Caco-2 (cell line): ENCODE results near the gene C3. TPM values are rescaled to one million over a fixed set of nuclear protein-coding genes. Genes with fewer than 3 reads are reported as not detected.

Experiments
- BruUV-seq: library from RNA; stranded (reverse); fragments of 400-500 nt; replicated peaks from 2 replicates; lab custom pipeline; 2021; lab: Mats Ljungman, UMichigan
- CTCF ChIA-PET: fragments of 300-600 bp; sonication (Branson Sonifier 250); formaldehyde crosslinking; loops from one replicate; lab custom pipeline; 2022; ENCODE audit warnings: antibody characterized with exemption; lab: Charles Lee
- POLR2A ChIA-PET: fragments of 300-600 bp; sonication (Branson Sonifier 250); formaldehyde crosslinking; loops from one replicate; lab custom pipeline; 2022; ENCODE audit warnings: antibody characterized with exemption; lab: Charles Lee
- DNase-seq, 2 experiments: peaks; one replicate each; pipeline versions ENCODE4 v3.0.0 to v3.0.0-alpha.2; 2020 to 2022
- H3K27me3 ChIP-seq: replicated peaks from 2 replicates; pipeline ENCODE4 v1.6.0; 2011; ENCODE audit warnings: low read length; ENCODE audit not compliant: control insufficient read depth, insufficient read depth
- H3K36me3 ChIP-seq: 2 replicates; pipeline ENCODE4 v1.5.1; 2011; ENCODE audit warnings: low read length; ENCODE audit not compliant: control insufficient read depth, insufficient read depth
- H3K4me1 ChIP-seq: fragments of 250-450 bp; sonication (Bioruptor Pico); 2 replicates; pipeline ENCODE4 v1.5.1; 2020; ENCODE audit warnings: mild to moderate bottlenecking
- H3K4me3 ChIP-seq: 2 replicates; pipeline ENCODE4 v1.5.1; 2011; ENCODE audit warnings: low read depth, mild to moderate bottlenecking, control low read depth, low read length
- H3K9me3 ChIP-seq: fragments of 250-450 bp; sonication (Bioruptor Pico); 2 replicates; pipeline ENCODE4 v1.5.1; 2020; ENCODE audit warnings: mild to moderate bottlenecking, moderate library complexity
- H3K27ac Mint-ChIP-seq: one replicate; pipeline ENCODE4 v1.8.0; 2022; ENCODE audit warnings: mixed read lengths; ENCODE audit not compliant: unreplicated experiment
- H3K27me3 Mint-ChIP-seq: one replicate; pipeline ENCODE4 v1.8.0; 2022; ENCODE audit warnings: mixed read lengths; ENCODE audit not compliant: insufficient read depth, unreplicated experiment
- H3K36me3 Mint-ChIP-seq: one replicate; pipeline ENCODE4 v1.8.0; 2022; ENCODE audit warnings: mild to moderate bottlenecking, mixed read lengths; ENCODE audit not compliant: insufficient read depth, unreplicated experiment
- H3K4me1 Mint-ChIP-seq: one replicate; pipeline ENCODE4 v1.8.0; 2022; ENCODE audit warnings: low read depth, mixed read lengths; ENCODE audit not compliant: unreplicated experiment
- H3K4me3 Mint-ChIP-seq: one replicate; pipeline ENCODE4 v1.8.0; 2022; ENCODE audit warnings: mild to moderate bottlenecking, moderate library complexity, mixed read lengths; ENCODE audit not compliant: unreplicated experiment
- H3K9me3 Mint-ChIP-seq: one replicate; pipeline ENCODE4 v1.8.0; 2022; ENCODE audit warnings: mixed read lengths; ENCODE audit not compliant: unreplicated experiment
- CTCF ChIP-seq, 2 experiments: fragments of 200-600 bp in 1 of 2; IDR thresholded peaks; 1 replicate in 1 of 2; 2 replicates in 1 of 2; pipeline versions ENCODE4 v1.5.1 to v1.8.0; 2011 to 2022; ENCODE audit warnings: antibody characterized with exemption in 1 of 2, control low read depth in 1 of 2, inconsistent platforms in 1 of 2, low read depth in 1 of 2, low read length in 1 of 2, mild to moderate bottlenecking in 1 of 2, moderate library complexity in 1 of 2; ENCODE audit not compliant: insufficient read depth in 1 of 2, severe bottlenecking in 1 of 2, unreplicated experiment in 1 of 2
- intact Hi-C: fragments of 100-400 bp; cut with micrococcal nuclease; formaldehyde crosslinking; loops from one replicate; pipeline ENCODE4 v1.10.0; 2022; ENCODE audit not compliant: unreplicated experiment
- total RNA-seq: library from RNA; stranded (reverse); gene quantifications from 2 replicates; pipeline ENCODE4 v1.2.3, GENCODE V29; 2022

Gene C3
- total RNA-seq, 1 experiment from 2014 or later: 21.7 TPM

GRCh38 chr19:6743066-6743465, 22.6 kb upstream of the C3 start:
- Mint-ChIP-seq H3K36me3 (peaks cover 83% of the 10 kb centered on the region), H3K4me1 (peaks cover 19% of the 10 kb centered on the region), H3K9me3 (no peaks in the 10 kb centered on the region), H3K4me3 (no peak overlapping the region), H3K27ac (peak overlapping the region; percentile 22), H3K27me3 (no peaks in the 10 kb centered on the region)
- H3K36me3 ChIP-seq: peaks cover 10% of the 10 kb centered on the region
- ChIA-PET POLR2A (no interaction called here), CTCF (no interaction called here)
- BruUV-seq: no TSS peak
- no peak for DNase-seq
- H3K27me3 ChIP-seq: no peaks in the 10 kb centered on the region
- no peaks in the 10 kb centered on the region for H3K9me3 ChIP-seq
- no peak overlapping the region for H3K4me3 ChIP-seq
- H3K4me1 ChIP-seq: peaks cover 17% of the 10 kb centered on the region
- intact Hi-C loops: no loop called here
- no peak for TF ChIP-seq CTCF (IDR thresholded peaks at IDR 0.05; ENCODE audit: insufficient read depth in 1 of 2, low read depth in 1 of 2, low read length in 1 of 2, severe bottlenecking in 1 of 2, unreplicated experiment in 1 of 2)

GRCh38 chr19:6740589-6741343, 20.3 kb upstream of the C3 start:
- DNase-seq: peak; percentile 72 to 84
- peak overlapping the region; percentile 95 for H3K4me3 ChIP-seq
- H3K9me3 ChIP-seq: no peaks in the 10 kb centered on the region
- no peaks in the 10 kb centered on the region for H3K27me3 ChIP-seq
- ChIA-PET POLR2A (interaction anchor here (0.6 kb wide), 2 partner anchors 27 to 48 kb away, joined by 3 to 4 read pairs; partner anchors contain the start of gene SH2D3A), CTCF (interaction anchor here (1.1 kb wide), 1 partner anchor 12 kb away, joined by 3 read pairs; no protein-coding TSS in a partner anchor)
- peaks cover 10% of the 10 kb centered on the region for H3K36me3 ChIP-seq
- H3K27ac Mint-ChIP-seq: peak overlapping the region; percentile 99
- TF ChIP-seq CTCF (IDR thresholded peaks at IDR 0.05; ENCODE audit: insufficient read depth in 1 of 2, low read depth in 1 of 2, low read length in 1 of 2, severe bottlenecking in 1 of 2, unreplicated experiment in 1 of 2): no peak
- intact Hi-C loops: no loop called here
- H3K27me3 Mint-ChIP-seq: no peaks in the 10 kb centered on the region
- peaks cover 85% of the 10 kb centered on the region for H3K36me3 Mint-ChIP-seq
- peak overlapping the region; percentile 78 for H3K4me3 Mint-ChIP-seq
- H3K4me1 Mint-ChIP-seq: peaks cover 26% of the 10 kb centered on the region
- H3K4me1 ChIP-seq: peaks cover 20% of the 10 kb centered on the region
- no peaks in the 10 kb centered on the region for H3K9me3 Mint-ChIP-seq
- no TSS peak for BruUV-seq

GRCh38 chr19:6739883-6740588, 19.6 kb upstream of the C3 start:
- peak overlapping the region; percentile 99 for H3K27ac Mint-ChIP-seq

More at GRCh38 chr19:6739883-6740588, 19.6 kb upstream of the C3 start:
- peak overlapping the region; percentile 95 for H3K4me3 ChIP-seq
- H3K27me3 Mint-ChIP-seq: no peaks in the 10 kb centered on the region
- intact Hi-C loops: no loop called here
- H3K4me3 Mint-ChIP-seq: peak overlapping the region; percentile 78
- no peaks in the 10 kb centered on the region for H3K9me3 ChIP-seq
- POLR2A ChIA-PET: interaction anchor here (0.6 to 1.0 kb wide), 2 partner anchors 13 to 49 kb away, joined by 4 to 11 read pairs; no protein-coding TSS in a partner anchor
- H3K27me3 ChIP-seq: no peaks in the 10 kb centered on the region
- peak in 1 of 2 experiments; percentile 47 for DNase-seq
- peaks cover 26% of the 10 kb centered on the region for H3K4me1 Mint-ChIP-seq
- peaks cover 78% of the 10 kb centered on the region for H3K36me3 Mint-ChIP-seq
- H3K36me3 ChIP-seq: peaks cover 10% of the 10 kb centered on the region
- no TSS peak for BruUV-seq
- no peak for TF ChIP-seq CTCF (IDR thresholded peaks at IDR 0.05; ENCODE audit: insufficient read depth in 1 of 2, low read depth in 1 of 2, low read length in 1 of 2, severe bottlenecking in 1 of 2, unreplicated experiment in 1 of 2)
- H3K9me3 Mint-ChIP-seq: no peaks in the 10 kb centered on the region
- CTCF ChIA-PET: interaction anchor here (1.1 kb wide), 1 partner anchor 13 kb away, joined by 3 read pairs; no protein-coding TSS in a partner anchor
- peaks cover 20% of the 10 kb centered on the region for H3K4me1 ChIP-seq
